Lower lobe of right lung (tissue), 2 donors: Measurements from ENCODE around the gene TMEM218. TPM values are rescaled to one million over a fixed set of nuclear protein-coding genes. Genes with fewer than 3 reads are reported as not detected.

Experiments used
- ATAC-seq, 2 donors: fragments of 200-7000 bp; cut with Tn5 transposase; one replicate each; pipeline ENCODE4 v1.9.1; 2020 to 2022; ENCODE audit warnings: mild to moderate bottlenecking in 2 of 2, moderate library complexity in 2 of 2
- DNase-seq: peaks from one replicate; pipeline ENCODE4 v3.0.0-alpha.2; 2020
- H3K27ac ChIP-seq: fragments of 200-600 bp; one replicate; pipeline ENCODE4 v1.8.0; 2022
- H3K27me3 ChIP-seq: fragments of 200-600 bp; one replicate; pipeline ENCODE4 v1.8.0; 2022; ENCODE audit warnings: low read depth
- H3K36me3 ChIP-seq: fragments of 200-600 bp; one replicate; pipeline ENCODE4 v1.8.0; 2022; ENCODE audit warnings: mild to moderate bottlenecking
- H3K4me1 ChIP-seq: fragments of 200-600 bp; one replicate; pipeline ENCODE4 v1.8.0; 2022
- H3K4me3 ChIP-seq: fragments of 200-600 bp; one replicate; pipeline ENCODE4 v1.8.0; 2022; ENCODE audit warnings: mild to moderate bottlenecking
- H3K9me3 ChIP-seq: fragments of 200-600 bp; one replicate; pipeline ENCODE4 v1.8.0; 2022
- intact Hi-C: fragments of 100-400 bp; cut with DNase I; formaldehyde crosslinking; loops from one replicate; pipeline ENCODE4 v1.11.0; 2022
- total RNA-seq: library from RNA; stranded (reverse); fragmentation: NEBNext Ultra II Directional; extraction: Animal tissue kit (Norgen Biotek cat#: 25700); gene quantifications from one replicate; pipeline ENCODE4 v1.2.1, GENCODE V29; 2021
- TF ChIP-seq, protein P1 (sequence below): fragments of 200-600 bp; IDR thresholded peaks from one replicate; pipeline ENCODE4 v1.8.0; 2022; ENCODE audit warnings: antibody characterized with exemption, mild to moderate bottlenecking
- donor health status: DM: no; HTN: yes; CAD: no; lungs with severe emphysema.

The TMEM218 gene
- total RNA-seq, 1 donor from 2014 or later = 20.5 TPM

DNA sequence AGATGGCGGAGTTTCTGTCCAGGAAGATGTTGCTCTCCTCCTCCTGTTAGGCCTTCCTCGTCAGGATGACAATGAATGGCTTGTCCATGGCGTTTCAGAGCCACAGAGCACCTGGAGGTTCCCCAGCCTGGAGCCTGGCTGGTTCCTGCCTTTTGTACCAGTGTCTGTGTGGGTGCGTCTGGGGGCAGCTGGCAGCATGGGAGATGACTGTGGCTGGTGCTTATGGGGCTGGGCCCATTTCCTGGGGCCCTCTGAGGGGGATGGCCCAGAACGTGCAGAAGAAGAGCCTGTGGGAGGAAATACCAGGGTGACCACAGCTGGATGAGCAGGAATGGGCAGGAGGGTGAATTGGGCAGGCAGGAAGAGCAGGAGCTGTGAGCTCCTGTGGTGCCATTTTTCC, 41.6 kb downstream of the TMEM218 start:
- Histone ChIP-seq H3K4me3 (no peak overlapping the region), H3K36me3 (no peaks in the 10 kb centered on the region), H3K9me3 (no peaks in the 10 kb centered on the region), H3K27me3 (peaks cover 13% of the 10 kb centered on the region), H3K4me1 (peaks cover 25% of the 10 kb centered on the region), H3K27ac (peak overlapping the region; percentile 58)
- TF ChIP-seq, protein P1, sequence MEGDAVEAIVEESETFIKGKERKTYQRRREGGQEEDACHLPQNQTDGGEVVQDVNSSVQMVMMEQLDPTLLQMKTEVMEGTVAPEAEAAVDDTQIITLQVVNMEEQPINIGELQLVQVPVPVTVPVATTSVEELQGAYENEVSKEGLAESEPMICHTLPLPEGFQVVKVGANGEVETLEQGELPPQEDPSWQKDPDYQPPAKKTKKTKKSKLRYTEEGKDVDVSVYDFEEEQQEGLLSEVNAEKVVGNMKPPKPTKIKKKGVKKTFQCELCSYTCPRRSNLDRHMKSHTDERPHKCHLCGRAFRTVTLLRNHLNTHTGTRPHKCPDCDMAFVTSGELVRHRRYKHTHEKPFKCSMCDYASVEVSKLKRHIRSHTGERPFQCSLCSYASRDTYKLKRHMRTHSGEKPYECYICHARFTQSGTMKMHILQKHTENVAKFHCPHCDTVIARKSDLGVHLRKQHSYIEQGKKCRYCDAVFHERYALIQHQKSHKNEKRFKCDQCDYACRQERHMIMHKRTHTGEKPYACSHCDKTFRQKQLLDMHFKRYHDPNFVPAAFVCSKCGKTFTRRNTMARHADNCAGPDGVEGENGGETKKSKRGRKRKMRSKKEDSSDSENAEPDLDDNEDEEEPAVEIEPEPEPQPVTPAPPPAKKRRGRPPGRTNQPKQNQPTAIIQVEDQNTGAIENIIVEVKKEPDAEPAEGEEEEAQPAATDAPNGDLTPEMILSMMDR = no peak
- intact Hi-C loops = no loop called here
- DNase-seq = no peak
- no peak for ATAC-seq

- H3K27ac ChIP-seq = no peak overlapping the region
- H3K27me3 ChIP-seq = peaks cover 13% of the 10 kb centered on the region
- H3K4me3 ChIP-seq = no peak overlapping the region
- peaks cover 30% of the 10 kb centered on the region for H3K4me1 ChIP-seq
- H3K9me3 ChIP-seq = no peaks in the 10 kb centered on the region
- DNase-seq (no peak), ATAC-seq (no peak)
- H3K36me3 ChIP-seq = no peaks in the 10 kb centered on the region
- intact Hi-C loops = no loop called here
- TF ChIP-seq, protein P1 = no peak
These were observed 42.4 kb downstream of the TMEM218 start for GRCh38 chr11:125069008-125069407.

DNA sequence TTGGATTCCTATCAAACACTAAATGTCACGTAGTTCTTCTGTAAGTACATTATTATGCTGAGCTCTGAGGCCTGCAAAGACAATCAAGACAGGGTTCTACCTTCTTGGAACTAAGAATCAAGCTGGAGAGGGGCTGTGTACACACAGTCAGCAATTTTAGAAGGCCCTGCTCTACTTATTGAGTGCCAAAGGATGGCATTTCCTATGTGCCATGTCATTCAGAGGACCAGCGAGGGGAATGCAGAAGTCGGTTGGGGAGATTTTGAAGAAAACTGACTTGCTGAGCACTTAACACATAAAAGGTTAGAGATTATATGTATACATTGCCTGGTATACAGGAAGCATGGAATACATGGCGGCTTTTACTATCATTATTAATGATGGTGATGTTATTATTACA, 43.1 kb downstream of the TMEM218 start:
- intact Hi-C loops = no loop called here
- Histone ChIP-seq H3K4me1 (peaks cover 36% of the 10 kb centered on the region), H3K27ac (no peak overlapping the region), H3K27me3 (peaks cover 13% of the 10 kb centered on the region), H3K36me3 (no peaks in the 10 kb centered on the region), H3K4me3 (no peak overlapping the region), H3K9me3 (no peaks in the 10 kb centered on the region)
- TF ChIP-seq, protein P1 = no peak
- DNase-seq = no peak
- no peak for ATAC-seq

- Histone ChIP-seq H3K27ac (peak overlapping the region; percentile 82), H3K4me1 (peaks cover 17% of the 10 kb centered on the region), H3K9me3 (no peaks in the 10 kb centered on the region), H3K27me3 (peaks cover 13% of the 10 kb centered on the region), H3K36me3 (no peaks in the 10 kb centered on the region), H3K4me3 (peak overlapping the region; percentile 75)
- intact Hi-C loops = no loop called here
- TF ChIP-seq, protein P1 = no peak
- no peak for ATAC-seq
- no peak for DNase-seq
These were observed 47.4 kb downstream of the TMEM218 start for GRCh38 chr11:125064070-125064469.

DNA sequence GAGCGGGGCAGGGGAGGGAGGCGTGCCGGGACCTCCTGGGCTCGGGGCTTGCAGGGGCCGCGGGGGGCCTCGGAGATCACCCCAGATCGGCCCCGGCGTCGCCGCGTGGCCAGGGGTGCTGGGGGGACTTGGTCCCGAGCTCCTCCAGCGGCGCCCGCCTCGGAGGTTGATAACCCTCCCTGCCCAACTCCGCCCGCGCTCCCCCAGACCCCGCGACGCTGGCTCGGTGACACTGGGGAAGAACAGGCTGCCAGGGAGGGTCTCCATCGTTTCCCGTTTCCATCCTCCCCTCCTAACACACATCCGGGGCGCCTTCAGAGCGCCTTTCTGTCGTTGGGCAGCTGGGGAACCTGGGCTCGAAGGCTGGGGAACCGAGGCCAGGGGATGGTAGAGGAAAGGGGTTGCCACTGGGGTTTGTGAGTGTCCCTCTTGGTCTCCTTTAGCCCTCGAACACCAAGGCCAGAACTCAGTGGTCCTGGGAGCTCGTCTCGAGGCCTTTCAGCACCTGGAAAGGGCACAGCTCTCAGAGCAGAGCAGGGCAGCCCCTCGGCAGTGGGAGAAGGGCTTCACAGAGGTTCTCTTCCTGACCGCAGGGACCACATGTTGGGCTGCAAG, 47.9 kb downstream of the TMEM218 start:
- TF ChIP-seq, protein P1 = no peak
- Histone ChIP-seq H3K36me3 (no peaks in the 10 kb centered on the region), H3K4me1 (peaks cover 13% of the 10 kb centered on the region), H3K4me3 (peak overlapping the region; percentile 75), H3K27ac (peak overlapping the region; percentile 82), H3K9me3 (no peaks in the 10 kb centered on the region), H3K27me3 (peaks cover 13% of the 10 kb centered on the region)
- DNase-seq = peak; percentile 37
- intact Hi-C loops = no loop called here
- ATAC-seq = peak; percentile 30 to 37
